ENCODE results near the gene FADS6.

FADS6 gene

DNA sequence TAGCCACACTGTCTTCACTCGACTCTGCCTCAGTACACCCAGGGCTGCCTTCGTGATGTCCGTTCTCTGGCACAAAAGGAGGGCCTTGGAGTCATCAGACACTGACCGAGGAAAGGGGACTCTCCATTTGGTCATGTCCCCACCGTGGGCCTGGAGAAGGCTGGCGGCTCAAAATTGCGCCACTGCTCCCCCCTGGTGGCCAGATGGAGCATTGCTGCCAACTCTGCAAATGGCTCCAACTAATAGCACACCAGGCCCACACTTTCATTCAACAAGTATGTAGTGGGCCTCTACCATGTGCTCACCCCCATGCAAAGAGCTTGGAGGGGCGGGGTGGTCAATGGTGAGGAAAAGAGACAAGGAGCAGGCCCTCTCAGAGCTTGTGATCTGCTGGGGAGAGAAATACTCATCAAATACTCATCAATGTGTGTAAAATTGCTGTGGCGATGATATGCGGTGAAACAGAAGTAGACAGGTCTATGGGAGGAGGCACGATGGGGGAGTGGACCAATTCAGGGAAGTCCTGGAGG, 28.5 kb downstream of the FADS6 start:
- no peak for DNase-seq

DNA sequence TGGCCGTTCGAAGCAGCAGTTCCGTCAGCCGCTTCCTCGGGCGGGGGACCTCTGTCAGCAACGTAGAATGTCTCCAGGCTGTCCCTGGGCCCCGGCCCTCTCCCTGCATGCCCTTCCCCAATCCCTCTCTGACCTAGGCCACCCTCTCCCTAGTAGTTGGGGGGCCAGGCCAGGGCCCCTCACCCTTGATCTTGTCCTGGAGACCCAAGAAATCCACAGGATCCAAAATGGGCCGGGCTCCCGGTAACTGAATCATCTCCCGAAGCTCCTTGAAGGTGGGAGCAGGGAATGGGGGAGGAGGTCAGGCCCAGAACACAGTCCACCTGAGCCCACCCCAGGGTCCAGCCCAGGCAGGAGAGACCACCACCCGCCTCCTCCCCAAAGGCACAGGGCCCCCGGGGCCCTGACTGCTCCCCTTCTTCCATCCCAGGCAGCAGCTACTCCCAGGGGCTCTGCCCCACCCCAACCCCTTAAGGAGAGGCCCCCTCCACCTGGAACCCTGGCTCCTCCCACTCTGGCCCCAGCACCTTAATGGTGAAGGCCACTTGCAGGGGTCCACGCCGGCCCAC, 29.1 kb downstream of the FADS6 start:
- no peak for DNase-seq

DNA sequence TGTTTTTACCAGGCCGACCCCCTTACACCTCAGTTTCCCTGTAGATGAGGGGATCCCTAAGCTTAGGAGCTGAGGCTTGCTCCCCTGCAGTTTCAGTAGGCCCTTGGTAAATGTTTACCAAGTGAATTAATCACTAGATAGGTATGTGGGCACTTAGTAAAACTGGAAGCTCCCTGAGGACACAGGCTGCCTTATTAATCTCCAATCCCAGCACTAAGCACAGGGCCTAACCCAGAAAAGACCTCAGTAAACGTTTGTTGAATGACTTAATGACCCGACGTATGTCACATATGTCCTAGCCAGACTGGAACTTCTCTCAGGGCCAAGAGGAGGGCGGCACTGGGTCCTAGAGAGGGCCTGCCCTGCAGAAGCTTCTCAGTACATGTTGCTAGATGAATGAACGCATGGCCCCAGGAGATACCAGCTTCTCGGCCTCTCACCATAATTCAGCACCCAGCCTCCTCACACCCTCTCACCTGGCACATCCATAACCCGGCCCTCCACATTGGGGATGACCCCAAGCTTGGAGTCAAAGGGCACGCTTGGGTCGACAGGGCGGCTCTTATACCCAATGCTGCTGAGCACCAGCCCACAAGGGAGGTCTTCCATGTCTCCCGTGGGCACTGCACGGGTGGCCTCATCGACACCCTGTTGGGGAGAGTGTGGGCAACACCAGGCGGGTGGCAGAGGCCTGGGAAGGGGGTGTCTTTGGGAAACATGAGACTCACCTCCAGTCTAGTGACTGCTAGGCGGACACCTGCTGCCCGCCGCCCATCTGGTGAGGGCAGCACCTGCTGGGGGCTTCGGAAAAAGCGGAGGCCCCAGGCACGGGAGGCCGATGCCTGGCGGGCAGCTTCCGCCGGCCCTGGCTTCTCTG, 29.8 kb downstream of the FADS6 start:
- no peak for DNase-seq

DNA sequence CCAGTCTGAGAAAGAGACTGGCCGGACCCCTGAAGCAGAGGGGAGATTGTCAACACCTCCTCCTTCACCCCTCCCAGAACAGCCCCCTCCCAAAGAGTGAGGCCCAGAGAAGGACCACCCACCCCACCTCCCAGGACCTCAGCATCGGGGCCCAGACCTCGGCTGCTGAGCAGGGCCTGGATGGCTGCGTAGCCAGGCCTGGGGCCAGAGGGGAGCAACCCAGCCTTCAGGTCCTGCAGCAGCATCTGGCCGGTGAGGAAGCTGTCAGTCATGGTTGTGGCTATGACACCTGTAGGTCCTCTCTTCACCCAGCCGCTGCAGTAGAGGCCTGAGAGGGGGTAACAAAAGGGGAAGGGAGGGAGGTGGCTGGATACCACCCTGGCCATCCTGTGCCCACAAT, 30.5 kb downstream of the FADS6 start:
- DNase-seq, result no peak

DNA sequence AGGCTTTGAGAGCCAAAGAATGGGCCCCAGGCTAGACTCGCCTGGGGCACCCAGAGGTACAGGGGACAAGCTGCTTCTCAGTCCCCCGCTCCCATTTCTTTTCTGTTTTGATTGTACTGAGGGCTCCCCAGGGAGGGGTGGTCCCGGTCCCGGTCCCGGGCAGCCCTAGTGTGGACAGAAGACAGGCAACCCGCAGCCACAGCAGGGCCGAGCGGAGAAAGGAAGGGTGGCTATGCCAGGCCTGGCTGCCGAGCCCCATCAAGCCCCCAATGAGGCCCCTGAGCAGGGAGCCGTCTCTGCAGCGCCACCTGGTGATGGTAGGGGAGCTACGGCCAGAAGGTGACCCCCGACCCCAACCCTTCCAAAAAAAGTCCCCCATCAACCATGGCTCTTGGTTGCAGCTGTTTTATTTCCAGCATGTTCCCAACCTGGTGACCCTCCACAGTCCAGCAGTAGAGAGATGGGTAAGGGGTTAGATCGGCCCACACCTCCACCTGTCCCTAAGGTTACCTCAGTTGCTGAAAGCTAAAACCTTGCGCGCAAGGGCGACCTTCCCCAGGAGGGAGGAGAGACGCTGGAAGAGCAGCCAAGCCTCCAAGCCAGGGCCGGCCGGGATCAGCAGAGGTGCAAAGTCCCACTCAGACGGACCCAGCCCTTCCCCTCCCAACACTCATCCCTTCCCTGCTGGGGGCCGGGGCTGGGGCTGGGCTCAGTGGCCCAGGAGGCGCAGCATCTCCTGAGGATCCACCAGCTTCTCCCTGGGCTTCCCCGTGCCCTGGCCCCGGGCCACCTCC, 31.1 kb downstream of the FADS6 start:
- no peak for DNase-seq

DNA sequence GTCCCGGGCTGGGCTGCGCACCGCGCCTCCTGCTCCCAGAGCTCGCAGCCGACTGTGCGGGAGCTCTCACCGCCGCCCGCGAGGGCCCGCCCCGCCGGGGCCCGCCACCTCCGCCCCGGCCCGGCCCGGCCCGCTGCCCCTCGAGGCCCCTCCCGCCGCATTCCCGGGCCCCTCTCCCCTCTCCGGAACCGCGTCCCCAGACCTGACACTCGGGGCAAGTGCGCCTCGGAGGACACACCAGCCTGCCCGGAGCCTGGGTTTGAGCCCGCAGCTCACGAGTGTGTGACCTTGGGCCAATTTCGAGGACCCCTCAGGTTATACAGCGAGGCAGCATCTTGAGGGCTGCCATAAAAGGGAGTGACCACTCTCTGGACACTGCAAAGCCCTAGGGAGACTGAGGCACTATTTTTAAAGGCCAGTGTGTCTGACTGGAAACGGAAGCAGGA, 31.7 kb downstream of the FADS6 start:
- DNase-seq, result no peak

DNA sequence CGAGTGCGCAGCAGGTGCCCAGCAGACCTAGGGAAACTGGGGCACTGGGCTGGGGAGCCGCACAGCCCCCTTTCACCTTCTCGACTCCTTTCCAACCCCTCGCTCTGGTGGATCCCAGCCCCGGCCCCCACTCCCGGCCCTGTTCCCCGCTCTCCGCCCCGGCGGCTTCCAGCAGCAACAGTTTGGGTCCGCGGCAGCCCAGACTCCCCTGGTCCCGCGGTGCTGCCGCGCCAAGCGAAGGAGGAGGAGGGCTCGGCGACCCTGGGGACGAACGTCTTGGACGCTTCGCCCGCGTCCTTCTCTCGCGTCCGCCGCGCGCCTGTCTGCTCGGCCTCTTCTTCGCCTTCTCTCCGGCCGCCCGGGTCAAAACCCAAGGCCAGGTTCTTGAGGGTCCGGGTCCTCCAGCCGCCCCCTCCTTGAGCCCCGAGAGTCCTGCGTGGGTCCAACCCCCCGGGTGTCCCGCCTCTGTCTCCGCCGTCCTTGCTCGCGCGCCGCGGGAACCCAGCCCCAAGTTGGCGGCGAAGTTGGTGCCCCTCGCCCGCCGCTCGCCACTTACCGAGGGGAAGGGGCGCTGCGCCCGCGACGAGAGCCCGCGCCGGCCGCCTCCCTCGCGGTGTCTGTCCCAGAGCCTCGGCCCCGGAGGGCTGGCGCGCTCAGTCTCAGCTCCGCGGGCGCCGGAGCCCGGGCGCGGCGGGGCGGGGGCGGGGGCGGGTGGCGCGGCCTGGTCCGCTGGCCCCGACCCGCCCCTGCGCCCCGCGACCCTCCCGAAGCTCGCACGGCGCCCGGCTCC, 32.4 kb downstream of the FADS6 start:
- no peak for DNase-seq

DNA sequence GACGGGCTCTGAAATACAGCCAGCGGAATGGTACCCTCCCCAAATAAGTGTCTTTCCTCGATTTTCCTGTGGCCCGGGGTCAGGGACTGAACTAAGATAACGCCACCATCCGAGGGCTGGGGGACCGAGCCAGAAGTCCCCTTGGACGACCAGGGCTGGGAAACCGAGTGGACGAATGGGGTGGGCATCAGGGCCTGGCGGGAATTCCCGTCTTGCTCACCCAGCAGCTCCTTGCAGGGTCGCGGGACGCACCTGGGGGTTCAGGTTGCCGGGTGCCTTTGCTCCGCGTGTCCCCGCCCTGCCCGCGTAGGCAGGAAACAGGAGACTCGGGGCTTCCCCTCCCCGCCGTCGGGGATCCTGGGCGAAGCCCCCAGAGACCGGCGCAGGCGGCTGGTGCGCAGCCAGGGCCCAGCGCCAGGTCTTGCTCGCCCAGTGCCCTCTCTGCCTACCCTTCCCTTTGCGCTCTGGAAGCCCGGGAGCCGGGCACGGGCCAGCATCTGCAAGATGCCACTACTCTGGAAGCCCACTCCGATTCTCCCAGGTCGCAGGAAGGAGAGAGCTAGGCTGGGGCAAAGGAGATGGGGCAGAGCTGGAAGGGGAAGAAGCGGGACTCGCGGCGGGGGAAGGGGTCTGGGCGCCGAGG, 33.1 kb downstream of the FADS6 start:
- no peak for DNase-seq

DNA sequence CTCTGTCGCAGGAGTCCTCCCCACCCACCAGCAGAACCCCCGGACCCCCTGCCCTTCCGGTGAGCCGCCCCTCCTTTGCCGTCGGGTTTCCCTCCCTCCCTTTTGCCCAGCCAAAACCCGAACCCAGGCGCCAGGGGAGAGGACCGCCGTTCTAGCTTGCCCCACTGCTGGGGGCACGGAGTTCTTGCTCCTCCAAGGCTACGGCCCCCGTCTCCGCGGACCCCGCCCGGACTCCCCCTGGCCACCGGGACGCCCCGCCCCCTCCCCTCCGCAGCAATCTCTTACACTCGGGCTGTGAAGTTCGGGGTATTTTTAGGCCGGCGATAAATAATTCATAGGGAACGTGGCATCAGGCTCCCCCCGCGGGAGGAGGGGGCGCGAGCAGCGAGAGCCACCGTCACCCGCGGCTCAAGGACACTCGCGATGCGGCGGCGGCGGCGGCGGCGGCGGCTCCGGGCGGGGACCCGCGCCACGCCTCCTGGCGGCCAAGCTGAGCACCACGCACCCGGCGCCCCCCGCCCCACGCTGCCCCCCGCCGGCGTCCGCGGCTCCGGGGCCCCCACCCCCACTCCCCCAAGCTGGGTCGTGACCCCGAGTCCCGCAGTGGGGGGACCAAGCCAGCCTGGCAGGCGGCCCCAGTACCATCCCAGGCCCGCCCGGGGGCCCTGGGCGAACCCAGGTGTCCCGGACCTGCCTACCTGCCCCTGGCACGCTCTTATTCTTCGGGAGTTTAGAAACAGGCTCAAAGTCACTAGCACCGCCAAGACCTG, 33.8 kb downstream of the FADS6 start, which contains the start of gene GRIN2C:
Gene GRIN2C, minus strand, starts transcription at position 427 of the 770 bp plus-strand sequence. CDS start 4,793 bp downstream, outside the sequence.
- DNase-seq, result no peak

DNA sequence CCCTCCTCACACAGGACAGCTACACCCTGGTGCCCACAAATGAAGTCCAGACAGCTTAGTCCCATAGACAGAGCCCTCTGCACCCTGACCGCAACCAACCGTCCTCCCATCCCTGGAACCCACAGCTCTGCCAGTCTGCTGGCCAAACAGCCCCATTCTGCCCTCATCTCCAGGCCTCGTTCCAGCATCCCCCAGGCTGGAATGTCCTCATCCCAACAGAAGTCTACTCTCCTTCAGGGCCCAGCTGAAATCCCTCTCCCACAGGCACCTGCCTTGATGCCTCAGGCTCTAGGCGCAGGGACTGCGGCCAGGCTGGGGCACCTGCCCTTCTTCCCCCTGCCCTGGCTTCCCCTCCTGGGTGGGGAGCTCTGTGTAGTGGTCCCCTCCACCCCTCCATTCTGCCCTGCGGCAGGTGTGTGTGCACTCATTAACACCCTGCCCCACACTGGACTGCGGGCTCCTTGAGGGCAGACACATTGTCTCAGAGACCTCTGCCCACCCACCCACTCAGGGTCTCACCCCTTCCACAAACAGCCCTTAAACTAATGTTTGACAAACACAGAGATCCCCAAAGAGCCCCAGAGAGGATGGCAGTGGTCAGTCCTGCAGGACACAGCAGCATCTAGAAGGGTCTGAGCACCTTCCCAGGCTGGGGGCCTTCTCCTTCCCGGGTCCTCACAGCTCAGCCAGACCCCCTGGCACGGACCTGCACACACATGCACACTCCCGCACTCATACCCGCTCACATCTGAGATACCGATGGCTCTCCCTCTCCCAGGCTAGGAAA, 34.6 kb downstream of the FADS6 start:
- DNase-seq, result no peak

DNA sequence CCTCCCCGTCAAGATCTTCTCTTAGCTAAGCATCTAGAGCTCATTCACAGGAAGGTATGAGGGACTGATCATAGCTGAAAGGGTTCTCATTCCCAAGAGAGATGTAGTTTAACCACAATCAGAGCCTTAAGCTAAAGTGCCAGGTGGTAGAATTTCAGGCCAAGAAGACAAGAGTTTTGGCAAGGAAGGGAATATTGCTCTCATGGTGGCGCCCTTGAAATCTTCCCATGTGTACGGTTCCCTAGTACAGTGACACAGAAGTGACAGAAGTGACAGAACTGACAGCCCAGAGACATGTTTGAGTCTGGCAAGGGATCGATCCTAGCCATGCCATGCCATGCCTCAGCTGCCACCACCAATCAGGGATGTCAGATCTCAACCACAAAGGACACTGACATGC, 36.2 kb downstream of the FADS6 start:
- DNase-seq, result no peak

DNA sequence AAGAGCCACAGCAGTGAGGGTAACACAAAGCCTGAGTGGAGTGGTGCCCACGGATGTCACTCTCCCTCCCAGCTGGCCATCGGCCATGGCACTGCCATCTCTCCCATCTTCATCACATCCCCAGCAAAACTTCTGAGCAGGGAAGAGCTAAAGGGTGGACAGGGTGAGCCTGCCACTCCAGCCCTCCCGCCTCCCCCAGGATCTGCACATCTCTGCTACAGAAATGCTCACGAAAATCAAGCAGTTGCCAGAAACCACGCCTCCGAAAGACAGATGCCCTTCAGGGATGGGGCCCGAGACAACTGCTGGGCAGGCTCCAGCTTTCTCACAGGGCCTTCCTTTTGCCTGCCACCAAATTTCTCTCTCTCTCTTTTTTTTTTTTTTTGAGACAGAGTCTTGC, 37.3 kb downstream of the FADS6 start:
- no peak for DNase-seq

DNA sequence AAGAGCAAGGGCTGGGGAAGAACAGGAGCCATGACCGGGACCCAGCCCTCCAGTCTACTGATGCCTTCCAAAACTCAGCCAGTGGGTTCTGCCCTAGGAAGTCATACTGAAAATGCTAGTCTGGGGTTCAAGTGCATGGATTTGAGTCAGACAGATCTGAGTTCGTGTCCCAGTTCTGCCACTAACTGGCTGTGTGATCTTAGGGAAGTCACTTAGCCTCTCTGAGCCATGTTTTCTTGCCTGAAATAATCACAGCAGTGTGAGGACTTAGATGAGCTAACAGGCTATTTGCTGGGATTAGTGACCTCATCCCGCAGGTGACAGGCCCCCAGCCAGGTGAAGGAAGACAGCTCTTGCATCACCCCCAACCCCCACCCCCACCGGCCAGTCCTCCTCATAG, 38.1 kb downstream of the FADS6 start:
- no peak for DNase-seq

DNA sequence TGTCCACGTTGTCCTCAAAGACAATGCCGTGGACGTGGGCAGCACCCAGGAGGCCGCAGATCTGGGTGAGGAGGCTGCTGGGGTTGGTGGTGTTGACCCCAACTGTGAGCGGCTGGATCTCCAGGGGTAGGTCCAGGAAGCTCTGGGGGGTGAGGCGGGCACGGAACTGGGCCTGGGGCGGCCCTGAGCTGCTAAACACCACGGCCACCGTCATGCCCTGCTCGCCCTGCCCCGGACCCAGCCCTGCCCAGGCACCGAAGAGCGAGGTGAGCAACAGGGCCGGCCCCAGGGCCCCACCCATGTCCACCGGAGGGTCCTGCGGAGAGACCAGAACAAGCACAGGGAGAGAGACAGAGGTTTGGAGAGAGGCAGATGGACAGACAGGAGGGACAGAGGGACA, 38.6 kb downstream of the FADS6 start:
- DNase-seq, result no peak

DNA sequence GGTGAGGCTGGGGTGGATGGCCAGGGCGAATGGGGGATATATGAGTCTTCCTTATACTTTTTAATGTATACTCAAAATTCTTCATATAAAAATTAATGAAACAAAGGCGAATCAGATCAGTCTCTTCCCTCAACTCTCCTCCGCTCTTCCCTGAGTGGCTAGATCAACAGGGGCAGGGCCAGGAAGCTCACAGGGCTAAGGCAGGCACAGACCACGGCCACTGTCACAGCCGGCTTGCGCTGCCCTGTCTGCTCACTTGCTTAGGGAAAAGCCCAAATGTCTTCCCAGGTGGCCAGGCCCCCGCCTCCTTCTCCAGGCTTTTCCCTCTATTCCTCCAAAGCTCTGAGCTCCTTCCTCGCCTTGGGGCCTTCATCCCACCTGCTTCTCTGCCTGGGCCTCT, 39.8 kb downstream of the FADS6 start:
- DNase-seq, result no peak

DNA sequence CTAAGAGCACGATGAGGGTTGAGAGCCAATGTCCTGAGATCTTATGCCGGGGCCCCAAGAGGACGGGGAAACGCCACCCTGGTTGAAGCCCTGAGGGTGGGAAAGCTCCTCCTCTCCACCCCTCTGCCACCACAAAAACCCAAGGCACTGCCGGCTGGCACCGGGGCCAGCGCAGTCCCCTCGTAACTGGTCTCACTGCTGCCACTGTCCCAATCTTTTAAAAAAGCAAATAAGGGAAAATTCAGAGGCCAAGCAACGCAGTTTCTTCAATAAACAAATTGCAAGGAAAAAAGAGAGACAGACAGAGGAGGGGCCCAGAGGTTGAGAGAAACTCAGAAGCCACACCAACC, 40.4 kb downstream of the FADS6 start:
- no peak for DNase-seq

DNA sequence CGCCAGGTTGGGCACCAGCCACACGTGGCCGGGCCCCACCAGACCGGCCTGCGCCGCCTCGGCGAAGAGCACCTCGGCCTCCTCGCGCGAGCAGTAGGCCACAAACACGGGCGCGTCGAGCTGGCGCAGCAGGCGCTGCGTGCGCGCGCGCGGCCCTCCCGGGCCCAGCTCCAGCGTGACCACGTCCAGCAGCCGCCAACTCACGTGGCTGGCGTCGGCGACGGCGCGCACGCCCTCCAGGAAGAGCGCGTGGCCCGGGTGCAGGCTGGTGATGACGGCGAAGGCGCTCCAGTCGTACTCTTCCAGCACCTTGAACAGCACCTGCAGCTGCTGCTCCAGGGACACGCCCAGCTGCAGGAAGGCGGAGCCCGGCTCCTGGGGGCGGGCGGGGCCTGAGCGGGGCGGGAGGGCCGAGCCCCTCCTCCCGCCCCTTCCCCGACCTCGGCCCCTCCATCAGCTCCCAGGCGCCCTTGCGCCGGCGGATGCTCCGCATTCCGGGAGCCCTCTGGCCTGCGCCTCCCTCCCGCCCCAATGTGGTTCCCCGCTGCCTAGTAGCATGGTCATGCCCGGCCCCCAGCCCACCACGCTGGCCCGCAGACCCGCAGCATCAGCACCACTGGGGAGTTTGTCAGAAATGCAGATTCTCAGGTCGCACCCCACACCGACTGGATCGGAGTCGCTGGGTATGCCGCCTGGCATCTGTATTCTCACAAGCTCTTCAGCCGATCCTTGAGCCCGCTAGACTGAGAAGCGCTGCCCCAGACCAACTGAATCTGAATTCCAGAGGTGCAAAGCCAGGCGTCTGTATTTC, 41.0 kb downstream of the FADS6 start:
- DNase-seq, result no peak

DNA sequence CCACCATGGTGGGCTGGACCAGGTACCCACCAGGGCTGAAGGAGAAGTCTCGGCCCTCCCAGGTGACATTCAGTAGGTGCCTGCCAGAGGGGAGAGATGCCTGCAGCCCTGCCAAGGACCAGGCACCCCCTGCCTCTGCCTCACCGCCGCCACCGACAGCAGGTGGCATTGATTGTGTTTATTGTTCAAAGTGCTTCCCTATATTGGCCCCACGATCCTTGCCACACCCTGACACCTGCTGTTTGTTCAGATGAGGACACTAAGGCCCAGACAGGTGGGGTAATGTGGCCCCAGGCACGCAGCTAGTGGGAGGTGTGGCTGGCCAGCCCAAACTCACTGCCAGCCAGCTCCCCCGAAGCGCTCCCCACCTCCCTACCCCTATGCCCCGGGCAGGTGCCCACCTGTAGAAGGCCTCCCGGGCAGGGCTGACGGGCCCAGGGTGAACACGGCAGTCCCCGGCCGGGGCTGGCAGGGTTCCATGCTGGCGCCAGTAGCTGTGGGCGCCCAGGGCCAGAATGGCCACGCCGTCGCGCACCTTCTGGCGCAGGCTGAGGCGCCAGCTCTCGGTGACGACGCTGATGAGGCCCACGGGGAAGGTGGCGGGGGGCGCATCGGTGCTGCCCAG, 41.7 kb downstream of the FADS6 start:
- DNase-seq, result no peak

DNA sequence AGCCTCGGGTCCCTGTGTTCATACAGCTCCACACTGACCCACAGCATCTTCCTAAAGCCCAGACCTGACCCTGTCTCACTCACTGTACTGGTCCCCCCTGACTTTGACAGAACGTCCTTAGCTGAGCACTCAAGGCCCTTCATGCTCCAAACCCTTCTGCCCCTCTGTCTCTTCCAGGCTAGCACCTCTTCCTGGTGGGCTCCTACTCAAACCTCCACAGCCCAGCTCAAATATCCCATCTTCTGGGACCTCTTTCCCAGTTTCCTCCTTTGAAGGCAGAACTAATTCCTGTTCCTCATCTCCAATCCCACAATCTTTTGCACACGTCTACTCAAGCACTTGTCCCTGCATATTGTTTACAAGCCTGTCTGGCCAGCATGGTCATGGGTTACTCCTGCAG, 42.5 kb downstream of the FADS6 start:
- no peak for DNase-seq

Measured in NCI-H2081 treated with DMSO at 0.1 percent for 48 hours (cell line).